ENCODE data around the gene SLC16A3. TPM values are rescaled to one million over a fixed set of nuclear protein-coding genes. Genes with fewer than 3 reads are reported as not detected.

The SLC16A3 gene
- total and polyA plus RNA-seq, 9 of the 15 experiments (the other 6 are each of a cell fraction or from before 2014, with no cell fraction given) = 0.11 to 5.4 (median 1.2) TPM; not detected in 2

DNA sequence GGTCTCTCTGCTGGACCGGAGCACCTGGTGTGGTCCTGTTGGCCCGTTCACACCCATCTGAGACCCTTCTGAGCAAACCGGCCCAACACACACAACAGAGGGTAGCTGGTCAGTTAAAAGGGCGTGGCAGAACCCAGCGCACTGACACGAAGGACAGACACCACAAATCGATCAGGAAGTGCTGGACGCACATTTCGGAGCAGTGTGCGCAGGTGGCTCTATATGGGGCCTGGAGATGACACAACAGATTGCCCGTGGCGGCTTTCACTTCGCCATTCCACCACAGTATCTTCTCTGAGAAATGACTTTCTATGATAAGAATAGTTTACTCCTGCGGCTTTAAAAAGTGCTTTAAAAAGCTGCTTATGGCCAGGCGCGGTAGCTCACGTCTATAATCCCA, 28.7 kb upstream of the SLC16A3 start:
- H3K4me2 ChIP-seq (ENCODE audit: insufficient read depth, low read length) = peak overlapping the region; percentile 36; the same call in 1 of the 2 replicates
- in situ Hi-C loops (cut with MboI) = no loop called here
- H3K9ac ChIP-seq (ENCODE audit: insufficient read depth in 1 of 2, low read depth in 2 of 2, low read length in 2 of 2) = peak overlapping the region; percentile 60 to 72; a peak in 3 of 4 replicates
- H3K79me2 ChIP-seq (ENCODE audit: control insufficient read depth, insufficient read depth, low read length) = peaks cover 10% of the 10 kb centered on the region; the same call in 1 of the 3 replicates
- no peak overlapping the region for H3K4me3 ChIP-seq
- intact Hi-C loops (cut with micrococcal nuclease) = no loop called here
- no TSS peak for BruUV-seq (replicated peaks)
- ChIA-PET POLR2A (interaction anchor here (0.6 to 1.3 kb wide), 4 partner anchors 13 to 102 kb away, joined by 3 to 5 read pairs (median 4); partner anchors contain the start of gene FASN), CTCF (ENCODE audit: low intra/inter-chr PET ratio) (no interaction called here)
- H3K4me1 ChIP-seq (replicated peaks in 1 of 2; ENCODE audit: control insufficient read depth in 2 of 2, insufficient read depth in 2 of 2, low read length in 2 of 2) = peaks cover 37 to 49% of the 10 kb centered on the region in 2 experiments
- no peaks in the 10 kb centered on the region; the same call in 1 of the 2 replicates for H3K9me3 ChIP-seq (replicated peaks; ENCODE audit: control insufficient read depth, insufficient read depth, low read depth, low read length)
- DNase-seq (ENCODE audit: extremely low read depth in 1 of 4, low spot score in 3 of 4) = peak in 3 of 4 experiments; percentile 32 to 47 (median 34)
- H4K20me1 ChIP-seq (replicated peaks; ENCODE audit: control insufficient read depth, insufficient read depth, low read length) = no peaks in the 10 kb centered on the region
- 28% methylated on average over 17 of the region's 17 CpGs for WGBS (ENCODE audit: insufficient coverage, low coverage, missing lambda C conversion rate)
- H3K9me1 ChIP-seq (ENCODE audit: control insufficient read depth, insufficient read depth, low read length) = peaks cover 2% of the 10 kb centered on the region
- H3K27ac ChIP-seq (ENCODE audit: extremely low read depth, low read depth, low read length) = peak overlapping the region; percentile 80
- H3K36me3 ChIP-seq (ENCODE audit: control insufficient read depth, insufficient read depth, low read length) = peaks cover 48% of the 10 kb centered on the region; the same call in 2 of the 3 replicates
- no peaks in the 10 kb centered on the region; a peak in 1 of 5 replicates for H3K27me3 ChIP-seq (ENCODE audit: control insufficient read depth in 2 of 2, insufficient read depth in 2 of 2, low read length in 2 of 2)
- FAIRE-seq = peak; percentile 51
- peak; percentile 40 for ATAC-seq
- peak overlapping the region; percentile 53; the same call in 1 of the 2 replicates for H2AFZ ChIP-seq (ENCODE audit: low read depth, low read length)
- TF ChIP-seq, protein P1, sequence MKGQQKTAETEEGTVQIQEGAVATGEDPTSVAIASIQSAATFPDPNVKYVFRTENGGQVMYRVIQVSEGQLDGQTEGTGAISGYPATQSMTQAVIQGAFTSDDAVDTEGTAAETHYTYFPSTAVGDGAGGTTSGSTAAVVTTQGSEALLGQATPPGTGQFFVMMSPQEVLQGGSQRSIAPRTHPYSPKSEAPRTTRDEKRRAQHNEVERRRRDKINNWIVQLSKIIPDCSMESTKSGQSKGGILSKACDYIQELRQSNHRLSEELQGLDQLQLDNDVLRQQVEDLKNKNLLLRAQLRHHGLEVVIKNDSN (CRISPR knock-in tag; IDR thresholded peaks at IDR 0.05) = no peak
- TF ChIP-seq, protein P2, sequence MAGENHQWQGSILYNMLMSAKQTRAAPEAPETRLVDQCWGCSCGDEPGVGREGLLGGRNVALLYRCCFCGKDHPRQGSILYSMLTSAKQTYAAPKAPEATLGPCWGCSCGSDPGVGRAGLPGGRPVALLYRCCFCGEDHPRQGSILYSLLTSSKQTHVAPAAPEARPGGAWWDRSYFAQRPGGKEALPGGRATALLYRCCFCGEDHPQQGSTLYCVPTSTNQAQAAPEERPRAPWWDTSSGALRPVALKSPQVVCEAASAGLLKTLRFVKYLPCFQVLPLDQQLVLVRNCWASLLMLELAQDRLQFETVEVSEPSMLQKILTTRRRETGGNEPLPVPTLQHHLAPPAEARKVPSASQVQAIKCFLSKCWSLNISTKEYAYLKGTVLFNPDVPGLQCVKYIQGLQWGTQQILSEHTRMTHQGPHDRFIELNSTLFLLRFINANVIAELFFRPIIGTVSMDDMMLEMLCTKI (IDR thresholded peaks at IDR 0.05; ENCODE audit: partially characterized antibody) = no peak
- TF ChIP-seq, protein P3, sequence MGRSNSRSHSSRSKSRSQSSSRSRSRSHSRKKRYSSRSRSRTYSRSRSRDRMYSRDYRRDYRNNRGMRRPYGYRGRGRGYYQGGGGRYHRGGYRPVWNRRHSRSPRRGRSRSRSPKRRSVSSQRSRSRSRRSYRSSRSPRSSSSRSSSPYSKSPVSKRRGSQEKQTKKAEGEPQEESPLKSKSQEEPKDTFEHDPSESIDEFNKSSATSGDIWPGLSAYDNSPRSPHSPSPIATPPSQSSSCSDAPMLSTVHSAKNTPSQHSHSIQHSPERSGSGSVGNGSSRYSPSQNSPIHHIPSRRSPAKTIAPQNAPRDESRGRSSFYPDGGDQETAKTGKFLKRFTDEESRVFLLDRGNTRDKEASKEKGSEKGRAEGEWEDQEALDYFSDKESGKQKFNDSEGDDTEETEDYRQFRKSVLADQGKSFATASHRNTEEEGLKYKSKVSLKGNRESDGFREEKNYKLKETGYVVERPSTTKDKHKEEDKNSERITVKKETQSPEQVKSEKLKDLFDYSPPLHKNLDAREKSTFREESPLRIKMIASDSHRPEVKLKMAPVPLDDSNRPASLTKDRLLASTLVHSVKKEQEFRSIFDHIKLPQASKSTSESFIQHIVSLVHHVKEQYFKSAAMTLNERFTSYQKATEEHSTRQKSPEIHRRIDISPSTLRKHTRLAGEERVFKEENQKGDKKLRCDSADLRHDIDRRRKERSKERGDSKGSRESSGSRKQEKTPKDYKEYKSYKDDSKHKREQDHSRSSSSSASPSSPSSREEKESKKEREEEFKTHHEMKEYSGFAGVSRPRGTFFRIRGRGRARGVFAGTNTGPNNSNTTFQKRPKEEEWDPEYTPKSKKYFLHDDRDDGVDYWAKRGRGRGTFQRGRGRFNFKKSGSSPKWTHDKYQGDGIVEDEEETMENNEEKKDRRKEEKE (IDR thresholded peaks at IDR 0.05; ENCODE audit: borderline replicate concordance in 1 of 2, control insufficient read depth in 1 of 2, low read depth in 2 of 2, low read length in 1 of 2) = no peak
- TF ChIP-seq ZNF311 (CRISPR knock-in tag; IDR thresholded peaks at IDR 0.05) = no peak
- no peak for TF ChIP-seq SMARCB1 (IDR thresholded peaks at IDR 0.05; ENCODE audit: insufficient read length, low read depth)
- TF ChIP-seq, protein P4, sequence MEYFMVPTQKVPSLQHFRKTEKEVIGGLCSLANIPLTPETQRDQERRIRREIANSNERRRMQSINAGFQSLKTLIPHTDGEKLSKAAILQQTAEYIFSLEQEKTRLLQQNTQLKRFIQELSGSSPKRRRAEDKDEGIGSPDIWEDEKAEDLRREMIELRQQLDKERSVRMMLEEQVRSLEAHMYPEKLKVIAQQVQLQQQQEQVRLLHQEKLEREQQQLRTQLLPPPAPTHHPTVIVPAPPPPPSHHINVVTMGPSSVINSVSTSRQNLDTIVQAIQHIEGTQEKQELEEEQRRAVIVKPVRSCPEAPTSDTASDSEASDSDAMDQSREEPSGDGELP (CRISPR knock-in tag; IDR thresholded peaks at IDR 0.05; ENCODE audit: borderline replicate concordance) = peak; percentile 30; the same call in 1 of the 2 replicates
- TF ChIP-seq FOXA1 (IDR thresholded peaks at IDR 0.05; ENCODE audit: borderline replicate concordance) = no peak
- TF ChIP-seq, protein P5, sequence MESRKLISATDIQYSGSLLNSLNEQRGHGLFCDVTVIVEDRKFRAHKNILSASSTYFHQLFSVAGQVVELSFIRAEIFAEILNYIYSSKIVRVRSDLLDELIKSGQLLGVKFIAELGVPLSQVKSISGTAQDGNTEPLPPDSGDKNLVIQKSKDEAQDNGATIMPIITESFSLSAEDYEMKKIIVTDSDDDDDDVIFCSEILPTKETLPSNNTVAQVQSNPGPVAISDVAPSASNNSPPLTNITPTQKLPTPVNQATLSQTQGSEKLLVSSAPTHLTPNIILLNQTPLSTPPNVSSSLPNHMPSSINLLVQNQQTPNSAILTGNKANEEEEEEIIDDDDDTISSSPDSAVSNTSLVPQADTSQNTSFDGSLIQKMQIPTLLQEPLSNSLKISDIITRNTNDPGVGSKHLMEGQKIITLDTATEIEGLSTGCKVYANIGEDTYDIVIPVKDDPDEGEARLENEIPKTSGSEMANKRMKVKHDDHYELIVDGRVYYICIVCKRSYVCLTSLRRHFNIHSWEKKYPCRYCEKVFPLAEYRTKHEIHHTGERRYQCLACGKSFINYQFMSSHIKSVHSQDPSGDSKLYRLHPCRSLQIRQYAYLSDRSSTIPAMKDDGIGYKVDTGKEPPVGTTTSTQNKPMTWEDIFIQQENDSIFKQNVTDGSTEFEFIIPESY (CRISPR knock-in tag; IDR thresholded peaks at IDR 0.05) = peak; percentile 44; the same call in 1 of the 2 replicates
- TF ChIP-seq, protein P6, sequence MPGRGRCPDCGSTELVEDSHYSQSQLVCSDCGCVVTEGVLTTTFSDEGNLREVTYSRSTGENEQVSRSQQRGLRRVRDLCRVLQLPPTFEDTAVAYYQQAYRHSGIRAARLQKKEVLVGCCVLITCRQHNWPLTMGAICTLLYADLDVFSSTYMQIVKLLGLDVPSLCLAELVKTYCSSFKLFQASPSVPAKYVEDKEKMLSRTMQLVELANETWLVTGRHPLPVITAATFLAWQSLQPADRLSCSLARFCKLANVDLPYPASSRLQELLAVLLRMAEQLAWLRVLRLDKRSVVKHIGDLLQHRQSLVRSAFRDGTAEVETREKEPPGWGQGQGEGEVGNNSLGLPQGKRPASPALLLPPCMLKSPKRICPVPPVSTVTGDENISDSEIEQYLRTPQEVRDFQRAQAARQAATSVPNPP (IDR thresholded peaks at IDR 0.05; ENCODE audit: borderline replicate concordance, insufficient read depth, insufficient read length) = no peak
- no peak for TF ChIP-seq ELF1 (tag; IDR thresholded peaks at IDR 0.05)
